Fibroblast of lung (primary cell): ENCODE results near the gene PAFAH1B1. TPM values are rescaled to one million over a fixed set of nuclear protein-coding genes. Genes with fewer than 3 reads are reported as not detected.
A peak's percentile ranks its signal among the peaks of the same experiment; 100 is the strongest.

ENCODE experiments used
- DNase-seq, 2 donors: peaks; one replicate each; pipeline versions ENCODE4 v3.0.0 to v3.0.0-alpha.2; 2010; ENCODE audit warnings: low read depth in 2 of 2
- H2AFZ ChIP-seq: 2 replicates; pipeline ENCODE4 v1.5.1; 2012; ENCODE audit warnings: low read length, control low read depth, inconsistent platforms
- H3K27ac ChIP-seq: 2 replicates; pipeline ENCODE4 v1.5.1; 2011; ENCODE audit warnings: low read length, control low read depth; ENCODE audit not compliant: insufficient read depth
- H3K27me3 ChIP-seq: 2 replicates; pipeline ENCODE4 v1.5.1; 2011; ENCODE audit warnings: mild to moderate bottlenecking, low read length; ENCODE audit not compliant: control insufficient read depth, insufficient read depth
- H3K36me3 ChIP-seq: 2 replicates; pipeline ENCODE4 v1.5.1; 2011; ENCODE audit warnings: low read length; ENCODE audit not compliant: control insufficient read depth, insufficient read depth
- H3K4me1 ChIP-seq: 2 replicates; pipeline ENCODE4 v1.5.1; 2011; ENCODE audit warnings: low read length; ENCODE audit not compliant: control insufficient read depth, insufficient read depth; ENCODE audit errors: extremely low read depth
- H3K4me2 ChIP-seq: 2 replicates; pipeline ENCODE4 v1.5.1; 2011; ENCODE audit warnings: low read length, control low read depth; ENCODE audit not compliant: insufficient read depth; ENCODE audit errors: extremely low read depth
- H3K4me3 ChIP-seq, 4 experiments: fragments of 200-600 bp in 1 of 4; sonication (generic) in 1 of 4; replicated peaks in 1 of 4; 2 replicates each; pipeline ENCODE4 v1.5.1; 2011 to 2016; ENCODE audit warnings: low read length in 4 of 4, low read depth in 3 of 4, mild to moderate bottlenecking in 3 of 4, control low read depth in 2 of 4, inconsistent platforms in 1 of 4, mixed read lengths in 1 of 4; ENCODE audit not compliant: insufficient read depth in 1 of 4; ENCODE audit errors: control extremely low read depth in 1 of 4
- H3K79me2 ChIP-seq: 2 replicates; pipeline ENCODE4 v1.5.1; 2012; ENCODE audit warnings: mild to moderate bottlenecking, low read length, inconsistent platforms; ENCODE audit not compliant: control insufficient read depth, insufficient read depth
- H3K9ac ChIP-seq: 2 replicates; pipeline ENCODE4 v1.5.1; 2011; ENCODE audit warnings: mild to moderate bottlenecking, low read length, control low read depth; ENCODE audit not compliant: insufficient read depth
- H3K9me3 ChIP-seq: 2 replicates; pipeline ENCODE4 v1.5.1; 2012; ENCODE audit warnings: low read depth, low read length; ENCODE audit not compliant: control insufficient read depth, insufficient read depth
- H4K20me1 ChIP-seq: 2 replicates; pipeline ENCODE4 v1.5.1; 2011; ENCODE audit warnings: low read length; ENCODE audit not compliant: control insufficient read depth, insufficient read depth; ENCODE audit errors: extremely low read depth
- EZH2 ChIP-seq: IDR thresholded peaks from 2 replicates; pipeline ENCODE4 v1.5.1; 2012; ENCODE audit warnings: low read length, control low read depth, mild to moderate bottlenecking; ENCODE audit errors: missing control alignments
- polyA plus RNA-seq, 2 donors: library from polyadenylated mRNA; depleted of rRNA in 1 of 2; stranded (reverse) in 1 of 2; unstranded in 1 of 2; fragments of >200 nt; gene quantifications; 2 replicates each; pipeline ENCODE4 v1.2.1, GENCODE V29; 2011 to 2012; ENCODE audit warnings: missing spikeins in 1 of 2
- total RNA-seq: library from RNA; depleted of rRNA; stranded (reverse); fragments of >200 nt; gene quantifications from 2 replicates; pipeline ENCODE4 v1.2.1, GENCODE V29; 2014
- TF ChIP-seq, protein P1 (sequence below), 2 donors: IDR thresholded peaks in 1 of 2; conservative IDR thresholded peaks in 1 of 2; 1 replicate in 1 of 2; 2 replicates in 1 of 2; pipeline ENCODE4 v1.5.1; 2011 to 2012; ENCODE audit warnings: low read length in 2 of 2, control low read depth in 1 of 2, inconsistent platforms in 1 of 2, low read depth in 1 of 2, mild to moderate bottlenecking in 1 of 2

The PAFAH1B1 gene
- total and polyA plus RNA-seq, 2 donors (not counting 1 experiment from before 2014, with no cell fraction given): 107 to 108 TPM

DNA sequence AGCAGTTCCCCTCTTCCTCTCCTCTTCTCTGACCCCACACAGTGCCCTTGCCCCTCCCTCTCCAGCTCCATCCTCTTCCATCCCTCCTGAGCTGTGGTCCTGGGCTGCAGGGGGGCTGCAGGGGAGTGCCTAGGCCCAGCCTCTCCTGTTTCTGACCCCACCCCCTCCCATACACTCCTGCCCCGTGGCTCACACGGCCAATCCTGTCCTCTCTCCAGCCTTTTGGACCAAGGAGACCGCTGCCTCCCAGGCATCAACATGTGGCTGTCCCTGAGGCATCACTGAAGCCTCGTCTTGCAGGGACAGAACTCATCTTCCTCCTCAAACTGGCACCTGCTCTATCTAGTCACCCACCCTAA, 111.4 kb downstream of the PAFAH1B1 start:
- H3K36me3 ChIP-seq: peaks cover 13% of the 10 kb centered on the region
- H3K79me2 ChIP-seq: peaks cover 60% of the 10 kb centered on the region
- DNase-seq: no peak
- peaks cover 12% of the 10 kb centered on the region for H3K4me1 ChIP-seq
- H2AFZ ChIP-seq: no peak overlapping the region
- no peaks in the 10 kb centered on the region for H3K9me3 ChIP-seq
- TF ChIP-seq EZH2: no peak
- TF ChIP-seq, protein P1, sequence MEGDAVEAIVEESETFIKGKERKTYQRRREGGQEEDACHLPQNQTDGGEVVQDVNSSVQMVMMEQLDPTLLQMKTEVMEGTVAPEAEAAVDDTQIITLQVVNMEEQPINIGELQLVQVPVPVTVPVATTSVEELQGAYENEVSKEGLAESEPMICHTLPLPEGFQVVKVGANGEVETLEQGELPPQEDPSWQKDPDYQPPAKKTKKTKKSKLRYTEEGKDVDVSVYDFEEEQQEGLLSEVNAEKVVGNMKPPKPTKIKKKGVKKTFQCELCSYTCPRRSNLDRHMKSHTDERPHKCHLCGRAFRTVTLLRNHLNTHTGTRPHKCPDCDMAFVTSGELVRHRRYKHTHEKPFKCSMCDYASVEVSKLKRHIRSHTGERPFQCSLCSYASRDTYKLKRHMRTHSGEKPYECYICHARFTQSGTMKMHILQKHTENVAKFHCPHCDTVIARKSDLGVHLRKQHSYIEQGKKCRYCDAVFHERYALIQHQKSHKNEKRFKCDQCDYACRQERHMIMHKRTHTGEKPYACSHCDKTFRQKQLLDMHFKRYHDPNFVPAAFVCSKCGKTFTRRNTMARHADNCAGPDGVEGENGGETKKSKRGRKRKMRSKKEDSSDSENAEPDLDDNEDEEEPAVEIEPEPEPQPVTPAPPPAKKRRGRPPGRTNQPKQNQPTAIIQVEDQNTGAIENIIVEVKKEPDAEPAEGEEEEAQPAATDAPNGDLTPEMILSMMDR (conservative IDR thresholded peaks at IDR 0.05 in 1 of 2, IDR thresholded peaks at IDR 0.05 in 1 of 2; ENCODE audit: low read depth in 1 of 2, low read length in 2 of 2): no peak
- H3K4me2 ChIP-seq: no peak overlapping the region
- H3K4me3 ChIP-seq: no peak overlapping the region
- no peak overlapping the region for H3K27ac ChIP-seq
- H3K9ac ChIP-seq: no peak overlapping the region
- H3K27me3 ChIP-seq: no peaks in the 10 kb centered on the region
- H4K20me1 ChIP-seq: peaks cover 3% of the 10 kb centered on the region

DNA sequence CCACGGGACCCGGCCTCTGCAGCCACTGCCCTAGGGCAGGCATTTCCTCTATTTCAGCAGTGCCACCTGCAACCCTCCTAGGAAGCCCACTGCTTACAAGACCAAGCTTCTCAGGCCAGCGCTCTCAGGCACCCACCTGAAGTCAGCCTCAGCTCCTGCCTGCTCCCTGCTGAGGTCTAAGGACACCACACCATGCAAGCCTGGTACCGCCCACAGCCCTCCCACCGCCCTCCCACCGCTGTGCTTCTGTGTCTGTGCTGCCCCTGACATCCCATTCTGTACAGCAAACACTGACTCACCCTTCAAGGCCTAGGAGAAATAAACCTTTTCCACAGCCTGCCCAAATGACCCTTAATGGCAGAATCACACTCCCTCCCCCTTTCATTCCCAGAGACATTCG, 111.8 kb downstream of the PAFAH1B1 start:
- H3K79me2 ChIP-seq: peaks cover 63% of the 10 kb centered on the region
- H3K27ac ChIP-seq: no peak overlapping the region
- DNase-seq: peak; percentile 70 to 71
- H3K4me1 ChIP-seq: peaks cover 16% of the 10 kb centered on the region
- H3K9ac ChIP-seq: no peak overlapping the region
- H3K4me2 ChIP-seq: peak overlapping the region; percentile 51
- no peak overlapping the region for H2AFZ ChIP-seq
- peaks cover 3% of the 10 kb centered on the region for H4K20me1 ChIP-seq
- no peak overlapping the region for H3K4me3 ChIP-seq
- H3K9me3 ChIP-seq: no peaks in the 10 kb centered on the region
- no peaks in the 10 kb centered on the region for H3K27me3 ChIP-seq
- TF ChIP-seq, protein P1 (conservative IDR thresholded peaks at IDR 0.05 in 1 of 2, IDR thresholded peaks at IDR 0.05 in 1 of 2; ENCODE audit: low read depth in 1 of 2, low read length in 2 of 2): no peak
- TF ChIP-seq EZH2: no peak
- H3K36me3 ChIP-seq: peaks cover 12% of the 10 kb centered on the region

DNA sequence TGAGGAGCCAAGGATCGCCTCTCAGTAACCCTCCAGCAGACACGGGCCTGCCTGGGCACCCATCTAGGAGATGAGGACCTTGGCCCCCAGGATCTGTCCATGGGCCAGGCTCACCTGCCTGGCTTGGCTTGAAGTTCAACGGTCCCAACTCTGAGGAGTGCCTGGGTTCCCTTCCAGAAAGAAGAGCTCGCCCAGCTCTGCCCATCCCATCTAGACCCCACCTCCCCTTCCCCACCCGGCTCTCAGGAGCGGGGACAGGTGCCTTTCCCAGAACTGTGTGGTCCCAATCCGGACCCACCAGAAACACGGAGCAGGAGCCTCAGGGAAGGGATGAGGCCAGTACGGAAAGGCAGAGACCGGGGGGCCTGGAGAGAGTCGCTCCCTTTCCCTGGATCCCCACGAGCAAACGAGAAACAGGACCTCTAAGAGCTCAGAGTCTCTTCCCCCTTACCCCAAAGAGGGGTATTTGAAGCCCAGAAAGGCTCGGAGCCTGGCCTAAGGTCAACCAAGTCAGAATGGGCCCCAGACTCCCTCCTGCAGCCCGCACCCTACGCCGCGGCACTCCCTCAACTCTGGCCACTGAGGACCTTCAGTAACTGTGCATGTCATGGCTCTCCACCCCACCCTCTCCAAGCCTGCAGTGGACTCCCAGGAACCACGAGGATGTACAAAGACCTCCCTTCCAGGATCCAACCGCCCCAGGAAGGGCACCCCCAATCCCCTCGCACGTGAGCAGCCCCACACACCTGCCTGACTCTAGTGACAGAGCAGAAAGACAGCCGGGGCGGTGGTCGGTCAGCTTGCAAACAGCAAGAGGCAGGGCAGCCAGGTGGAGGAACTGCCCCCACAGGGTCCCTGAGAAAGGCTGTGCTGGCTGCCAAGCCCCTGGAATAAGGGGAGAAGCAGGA, 112.7 kb downstream of the PAFAH1B1 start:
- Histone ChIP-seq H3K4me3 (no peak overlapping the region), H3K27ac (no peak overlapping the region), H3K9me3 (no peaks in the 10 kb centered on the region), H3K79me2 (peaks cover 72% of the 10 kb centered on the region), H3K4me1 (peaks cover 19% of the 10 kb centered on the region), H3K9ac (no peak overlapping the region), H3K4me2 (no peak overlapping the region), H4K20me1 (peaks cover 3% of the 10 kb centered on the region), H2AFZ (no peak overlapping the region), H3K27me3 (no peaks in the 10 kb centered on the region), H3K36me3 (peaks cover 8% of the 10 kb centered on the region)
- DNase-seq: no peak
- TF ChIP-seq EZH2: no peak
- TF ChIP-seq, protein P1 (conservative IDR thresholded peaks at IDR 0.05 in 1 of 2, IDR thresholded peaks at IDR 0.05 in 1 of 2; ENCODE audit: low read depth in 1 of 2, low read length in 2 of 2): no peak
